HG03097 (cell line): ENCODE results near the gene CAPN9.

Experiments
- ATAC-seq: cut with Tn5 transposase; IDR thresholded peaks from one replicate; pipeline ENCODE4 v1.9.1; 2021; ENCODE audit not compliant: unreplicated experiment, low FRiP score

The CAPN9 gene

GRCh38 chr1:230792691-230793462 is 45.7 kb downstream of the CAPN9 start:
- no peak for ATAC-seq

- ATAC-seq = no peak
Observed at GRCh38 chr1:230793463-230793745, 46.2 kb downstream of the CAPN9 start.

DNA sequence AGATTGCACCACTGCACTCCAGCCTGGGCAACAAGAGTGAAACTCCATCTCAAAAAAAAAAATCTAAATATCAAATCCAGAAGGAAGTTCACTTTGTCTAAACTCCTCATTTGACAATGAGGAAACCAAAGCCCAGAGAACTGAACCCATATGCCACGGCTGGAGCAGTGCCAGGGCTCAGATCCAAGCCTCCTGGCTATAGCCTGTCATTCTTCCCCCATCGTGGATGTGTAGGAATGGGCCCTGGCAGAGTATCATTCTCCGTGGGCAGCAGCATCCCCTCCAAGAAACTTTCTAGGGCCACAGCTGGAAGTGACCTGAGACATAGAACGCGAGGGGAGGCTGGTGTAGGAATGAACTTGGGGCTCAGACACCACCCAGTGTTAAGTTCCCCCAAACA is 47.2 kb downstream of the CAPN9 start:
- ATAC-seq = no peak

DNA sequence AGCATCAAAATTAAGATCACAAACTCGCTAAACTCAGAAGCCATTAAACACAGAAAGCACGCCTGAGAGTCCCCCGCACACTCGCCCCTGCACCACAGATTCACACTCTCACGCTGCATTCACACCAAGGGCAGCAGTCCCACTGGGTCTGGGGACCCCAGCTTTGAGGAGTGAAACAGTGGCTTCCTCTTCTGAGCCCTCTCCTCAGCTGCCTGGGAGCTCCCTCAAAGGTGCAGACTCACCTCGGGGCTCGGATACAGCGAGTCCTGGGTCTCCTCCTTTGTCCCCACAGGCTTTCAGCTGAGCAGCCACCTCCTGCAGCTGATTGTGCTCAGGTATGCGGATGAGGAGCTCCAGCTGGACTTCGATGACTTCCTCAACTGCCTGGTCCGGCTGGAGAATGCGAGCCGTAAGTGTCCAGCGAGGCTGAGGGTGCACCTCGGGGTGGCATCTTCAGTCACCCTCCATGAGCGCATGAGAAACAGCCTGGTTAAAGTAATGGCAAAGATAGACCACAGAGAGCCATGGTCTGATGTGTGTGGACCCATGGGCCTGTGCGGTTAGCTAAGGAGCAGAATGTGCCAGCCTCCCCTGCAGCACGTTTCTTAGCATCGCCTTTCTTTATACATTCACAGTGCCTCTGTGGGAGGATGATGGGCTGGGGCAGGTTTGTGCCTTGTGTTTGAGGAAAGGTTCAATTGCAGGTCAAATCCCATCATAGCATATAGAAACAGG is 47.9 kb downstream of the CAPN9 start:
- ATAC-seq = no peak

- ATAC-seq = no peak
Observed at GRCh38 chr1:230796626-230797025, 49.4 kb downstream of the CAPN9 start.

- ATAC-seq = no peak
Observed at GRCh38 chr1:230797376-230797920, 50.3 kb downstream of the CAPN9 start.

DNA sequence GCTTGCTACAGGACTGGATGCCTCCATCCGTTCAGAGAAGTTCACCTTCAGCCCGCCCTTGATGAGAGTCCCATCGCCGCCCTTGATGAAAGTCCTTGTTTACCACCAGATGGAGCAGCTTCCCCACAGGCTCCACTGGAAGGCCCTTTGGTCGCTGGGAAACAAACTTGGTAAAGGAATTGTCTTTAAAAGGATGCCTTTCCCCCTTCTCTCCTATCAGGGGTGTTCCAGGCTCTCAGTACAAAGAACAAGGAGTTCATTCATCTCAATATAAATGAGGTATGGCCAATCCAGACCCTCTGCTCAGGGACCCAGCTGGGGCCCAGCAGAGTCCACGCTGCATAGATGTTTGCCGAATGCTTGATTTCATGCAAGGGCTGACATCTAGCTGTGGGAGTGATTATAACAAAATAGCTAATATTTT is 50.8 kb downstream of the CAPN9 start:
- no peak for ATAC-seq

DNA sequence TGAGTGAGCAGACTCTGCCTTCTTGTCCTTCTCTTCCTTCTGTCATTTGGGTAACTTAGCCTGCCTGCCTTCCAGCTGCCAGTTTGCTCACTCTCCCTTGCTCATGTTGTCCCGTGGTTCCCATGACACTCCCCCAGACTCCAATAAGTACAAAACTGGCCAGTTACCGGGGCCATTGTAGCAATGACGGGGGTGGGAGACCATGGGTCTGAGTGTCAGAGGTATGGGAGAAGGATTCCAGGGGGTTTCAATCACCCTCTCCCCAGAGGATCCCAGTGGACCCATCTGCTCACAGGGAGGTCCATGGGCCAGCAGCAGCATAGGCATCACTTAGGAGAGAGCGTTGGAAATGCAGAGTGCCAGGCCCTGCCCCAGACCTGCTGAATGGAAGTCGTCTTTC is 51.3 kb downstream of the CAPN9 start:
- ATAC-seq = no peak

DNA sequence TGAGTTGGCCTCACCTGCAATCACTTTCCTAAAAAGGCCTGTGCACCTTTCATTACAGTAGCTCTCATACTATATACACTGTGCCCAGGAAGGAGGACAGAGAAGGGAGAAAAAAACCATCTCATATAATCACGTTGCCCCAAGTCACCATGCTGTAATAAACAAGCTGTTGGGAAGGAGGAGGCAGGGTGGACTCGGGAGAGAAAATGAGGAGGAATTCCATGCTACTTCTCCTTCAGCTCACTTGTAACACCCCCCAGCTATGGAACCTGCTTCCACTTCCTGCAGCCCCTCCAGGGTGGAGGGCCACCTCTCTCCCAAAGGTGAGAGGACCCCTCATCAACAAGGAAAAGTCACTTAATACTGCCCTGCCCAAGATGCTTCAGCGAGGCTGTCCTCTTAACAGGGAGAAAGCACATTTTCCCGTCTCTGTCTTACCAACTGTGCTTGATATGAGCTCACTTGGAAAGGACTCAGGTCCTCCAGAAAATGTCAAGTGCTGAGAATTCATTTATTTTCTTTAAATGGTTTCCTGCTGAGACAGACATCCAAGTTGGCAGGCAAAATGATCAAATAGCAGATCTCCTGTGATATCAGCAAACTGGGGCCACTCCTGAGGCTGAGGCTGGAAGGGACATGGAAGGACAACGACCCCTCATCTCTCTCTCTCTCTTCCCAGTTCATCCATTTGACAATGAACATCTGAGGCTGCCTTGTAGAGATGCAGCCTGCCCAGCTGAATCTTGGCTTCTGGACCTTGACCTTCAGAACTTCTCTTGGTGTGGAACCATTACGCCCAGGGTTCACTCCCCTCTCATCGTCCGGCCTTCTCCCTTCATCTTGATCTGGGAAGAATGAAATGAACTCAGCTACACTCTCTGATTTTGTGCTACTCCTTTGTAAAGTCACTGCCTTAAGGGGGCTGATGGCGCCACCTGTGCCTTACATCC is 54.0 kb downstream of the CAPN9 start:
- no peak for ATAC-seq

DNA sequence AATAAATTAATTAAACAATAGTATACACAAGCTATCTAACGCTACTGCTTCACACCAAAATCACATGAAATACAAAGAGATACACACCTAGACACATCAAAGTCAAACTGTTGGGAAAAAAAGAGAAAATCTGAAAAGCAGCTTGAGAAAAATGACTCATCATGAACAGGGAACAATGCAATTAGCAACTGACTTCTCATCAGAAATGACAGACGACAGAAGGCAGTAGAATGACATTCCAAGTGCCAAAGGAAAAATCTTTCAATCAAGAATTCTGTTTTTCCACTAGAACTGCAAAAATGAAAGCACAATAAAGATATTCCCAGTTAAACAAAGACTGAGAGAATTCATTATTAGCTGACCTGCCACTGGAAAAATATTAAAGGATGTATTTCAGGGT is 57.2 kb downstream of the CAPN9 start:
- no peak for ATAC-seq

GRCh38 chr1:230806552-230806951 is 59.4 kb downstream of the CAPN9 start:
- no peak for ATAC-seq

- ATAC-seq = no peak
Observed at GRCh38 chr1:230807029-230807428, 59.8 kb downstream of the CAPN9 start.

DNA sequence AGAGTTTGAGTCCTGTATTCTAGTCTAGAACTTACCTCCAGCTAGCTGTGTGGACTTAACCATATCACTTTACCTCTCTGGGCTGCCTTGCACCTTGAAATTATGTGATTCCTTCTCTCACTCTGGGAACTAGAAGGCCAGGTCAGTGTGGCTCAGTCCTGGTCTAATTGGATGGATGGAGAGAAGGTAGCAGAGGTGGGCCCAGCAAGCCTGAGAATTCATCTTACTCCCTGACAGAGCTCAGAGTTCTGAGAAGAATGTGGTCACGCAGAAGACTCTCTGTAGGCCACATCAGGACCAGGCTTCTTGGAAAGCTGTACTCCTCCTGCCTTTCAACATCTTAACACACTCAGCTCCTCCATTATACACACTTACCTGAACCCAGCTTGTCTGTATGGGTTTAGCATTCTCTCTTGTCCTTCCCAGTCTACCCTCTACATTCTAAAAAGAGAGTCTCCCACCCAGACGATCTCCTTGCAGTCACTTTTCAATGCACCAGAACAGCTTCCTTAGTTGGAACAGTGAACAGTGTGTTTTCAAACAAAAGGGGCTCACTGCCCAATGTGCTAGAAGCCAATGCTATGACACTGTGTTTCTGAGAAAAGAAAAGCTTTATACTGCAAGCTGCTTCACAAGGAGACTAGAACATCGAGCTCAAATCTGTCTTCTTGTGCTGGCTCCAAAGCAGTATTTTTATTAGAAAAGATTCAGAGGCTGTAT is 60.5 kb downstream of the CAPN9 start:
- no peak for ATAC-seq

GRCh38 chr1:230808281-230808872 is 61.2 kb downstream of the CAPN9 start:
- ATAC-seq = no peak

DNA sequence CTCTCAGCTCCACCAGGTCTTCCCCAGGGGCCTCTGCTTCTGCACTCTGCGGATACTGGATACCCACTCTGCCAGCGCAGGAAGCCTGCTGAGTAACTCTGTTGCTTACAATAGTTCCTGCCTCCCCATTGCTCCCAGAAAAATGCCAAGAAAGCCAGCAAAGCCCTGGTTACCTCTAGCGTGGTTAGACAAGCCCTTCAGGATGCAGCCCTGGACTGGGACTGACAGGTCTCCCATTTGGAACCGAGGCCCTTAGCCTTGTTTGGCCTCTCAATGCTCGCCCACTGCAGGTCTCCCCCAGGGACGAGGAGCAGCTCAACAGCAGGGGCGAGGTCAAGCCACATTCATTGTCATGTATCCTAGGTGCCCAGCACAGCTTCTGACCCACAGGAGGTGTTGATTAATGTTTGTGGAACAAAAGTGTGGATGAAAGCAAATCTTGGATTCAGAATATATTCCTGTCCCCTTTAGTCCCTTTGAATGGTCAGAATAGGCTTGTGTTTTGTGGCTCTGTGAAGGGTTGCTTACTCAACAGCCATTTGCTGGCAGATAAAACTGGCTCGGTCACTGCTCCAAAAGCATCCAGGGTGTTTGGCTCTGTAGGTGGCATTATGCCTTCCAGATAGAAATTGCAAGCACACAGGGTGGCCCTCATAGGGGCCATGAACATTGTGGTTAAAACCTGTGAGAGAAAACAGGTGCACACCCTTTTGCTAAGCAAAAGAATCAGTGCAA is 62.2 kb downstream of the CAPN9 start:
- ATAC-seq = no peak

- no peak for ATAC-seq
Observed at GRCh38 chr1:230812568-230812967, 65.4 kb downstream of the CAPN9 start.

- ATAC-seq = no peak
Observed at GRCh38 chr1:230814949-230815692, 67.9 kb downstream of the CAPN9 start.

DNA sequence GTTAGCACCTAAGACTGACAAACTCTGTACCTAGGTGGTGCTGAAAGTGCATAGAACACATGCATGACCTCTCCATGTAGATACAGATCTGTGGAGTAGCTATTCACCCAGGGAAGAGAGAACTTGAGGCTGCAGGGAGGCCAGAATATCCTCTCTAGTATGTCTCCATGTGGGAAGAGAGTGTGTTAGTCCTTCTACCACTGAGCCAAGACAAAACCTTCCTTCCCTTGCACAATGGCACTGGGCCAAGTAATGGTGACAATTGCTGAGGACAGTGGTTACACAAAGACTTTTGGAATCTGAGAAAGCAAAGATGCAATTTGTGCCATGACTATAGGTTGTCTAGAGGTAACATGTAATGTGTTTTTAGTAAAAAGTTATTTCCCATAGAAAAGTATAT is 68.8 kb downstream of the CAPN9 start:
- ATAC-seq = no peak

DNA sequence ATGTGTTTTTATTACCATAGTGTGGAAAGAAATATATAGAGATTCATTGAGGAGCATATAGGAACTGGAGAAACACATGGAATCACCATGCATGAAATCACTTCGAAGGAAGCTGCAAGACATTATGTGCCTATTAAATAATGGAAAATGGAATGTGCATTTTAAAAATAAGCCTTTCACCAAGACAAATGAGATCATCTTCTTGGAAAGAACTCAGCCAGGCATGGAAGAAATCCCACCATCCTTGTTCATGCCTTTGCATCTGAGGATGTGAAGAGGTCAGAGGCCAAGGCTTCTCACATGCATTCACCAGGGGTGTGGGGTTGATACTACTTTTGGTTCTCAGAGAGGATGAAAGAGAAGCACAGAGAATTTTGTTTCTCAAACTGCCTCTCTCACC is 71.2 kb downstream of the CAPN9 start:
- ATAC-seq = no peak
